Erythroblast (primary cell): ENCODE results near the gene LACTBL1.
"Not testable (repeated sequence)": the region's sequence is repeated elsewhere in the genome, so short reads cannot be mapped to it uniquely, and the experiment has no call there.

Experiments
- DNase-seq, 2 experiments: peaks; one replicate each; lab custom pipeline; 2025; lab: John Stamatoyannopoulos, UW
- GATA1 ChIP-seq: IDR thresholded peaks from 2 replicates; pipeline ENCODE4 v1.6.1; 2011; ENCODE audit warnings: low read depth, mild to moderate bottlenecking, control low read depth, low read length, moderate library complexity
- POLR2A ChIP-seq: IDR thresholded peaks from 2 replicates; pipeline ENCODE4 v1.6.1; 2011; ENCODE audit warnings: mild to moderate bottlenecking, low read length

The LACTBL1 gene

DNA sequence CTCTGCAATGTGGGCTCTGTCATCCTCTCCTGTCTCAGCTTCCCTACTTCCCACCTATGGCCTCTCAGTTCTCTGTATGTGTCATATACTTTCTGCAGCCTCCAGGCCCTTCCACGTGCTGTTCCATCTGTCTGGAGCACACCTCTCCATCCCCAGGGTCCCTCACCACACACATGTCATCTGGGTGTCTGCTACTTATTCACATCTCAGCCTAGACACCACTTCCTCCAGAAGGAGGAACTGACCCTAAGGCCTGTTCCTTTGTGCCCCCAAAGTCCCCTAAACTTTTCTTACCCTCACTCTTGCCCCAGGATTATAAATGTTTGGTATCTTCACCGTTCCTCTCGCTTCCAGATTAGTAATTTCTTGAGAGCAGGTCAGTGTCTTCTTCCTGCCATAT, 10.1 kb downstream of the LACTBL1 start:
- DNase-seq, result no peak
- TF ChIP-seq POLR2A, result no peak
- no peak for TF ChIP-seq GATA1

DNA sequence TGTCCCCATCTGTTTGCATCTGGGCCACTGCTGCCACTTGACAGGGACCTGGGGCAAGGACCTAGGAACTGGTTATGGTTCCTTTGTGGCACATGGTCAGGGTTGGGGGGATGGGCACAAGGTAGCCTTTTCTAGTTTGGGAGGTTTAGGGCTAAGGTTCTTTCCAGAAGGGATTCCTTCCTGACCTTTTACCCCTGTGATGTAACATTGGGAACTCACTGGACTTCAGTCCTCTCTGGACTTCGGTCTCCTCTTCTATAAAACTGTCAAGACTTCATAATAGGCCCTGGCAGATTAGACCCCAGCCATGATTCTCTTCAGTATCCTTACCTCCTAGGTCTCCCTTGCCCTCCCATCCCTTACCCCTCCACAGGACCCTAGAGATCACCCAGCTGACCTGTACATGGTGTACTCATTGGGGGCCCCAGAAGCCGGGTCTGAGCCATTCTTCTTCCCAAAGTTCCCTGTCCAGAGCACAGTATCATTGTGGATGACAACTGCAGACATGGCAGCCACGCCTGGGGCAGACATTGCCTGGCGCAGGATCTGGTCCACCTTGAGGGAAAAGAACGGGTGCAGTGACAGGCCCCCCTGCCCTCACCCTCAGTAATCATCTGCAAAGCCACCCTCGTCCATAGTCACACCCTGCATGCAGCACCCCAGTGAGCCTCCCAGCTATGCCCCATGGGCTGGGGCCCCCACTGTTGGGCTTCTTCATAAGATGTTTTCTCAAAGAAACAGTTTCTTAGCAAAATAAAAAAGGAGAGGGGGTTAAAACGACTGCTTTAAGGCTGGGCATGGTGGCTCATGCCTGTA, 12.9 kb downstream of the LACTBL1 start:
- no peak for TF ChIP-seq GATA1
- TF ChIP-seq POLR2A, result no peak
- no peak for DNase-seq

DNA sequence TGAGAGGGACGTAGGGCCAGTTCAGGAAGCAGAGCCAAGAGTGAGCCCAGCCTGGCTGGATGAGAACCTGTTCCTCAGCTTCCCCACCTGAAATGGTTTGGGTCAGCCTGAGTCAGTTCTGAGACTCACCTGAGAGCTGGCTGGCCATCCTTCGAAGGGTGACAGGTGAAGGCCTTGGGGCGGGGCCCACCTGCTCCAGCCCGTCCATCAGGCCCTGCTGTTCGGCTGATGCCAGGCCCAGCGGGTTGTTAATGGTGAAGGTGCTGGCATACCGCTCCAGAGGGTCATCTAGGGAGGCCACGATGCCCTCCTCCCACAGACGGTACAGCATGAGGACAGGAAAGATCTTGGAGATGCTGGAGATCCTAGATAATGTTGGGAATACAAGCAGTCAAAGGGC, 14.1 kb downstream of the LACTBL1 start:
- no peak for TF ChIP-seq POLR2A
- TF ChIP-seq GATA1, result no peak
- DNase-seq, result no peak

DNA sequence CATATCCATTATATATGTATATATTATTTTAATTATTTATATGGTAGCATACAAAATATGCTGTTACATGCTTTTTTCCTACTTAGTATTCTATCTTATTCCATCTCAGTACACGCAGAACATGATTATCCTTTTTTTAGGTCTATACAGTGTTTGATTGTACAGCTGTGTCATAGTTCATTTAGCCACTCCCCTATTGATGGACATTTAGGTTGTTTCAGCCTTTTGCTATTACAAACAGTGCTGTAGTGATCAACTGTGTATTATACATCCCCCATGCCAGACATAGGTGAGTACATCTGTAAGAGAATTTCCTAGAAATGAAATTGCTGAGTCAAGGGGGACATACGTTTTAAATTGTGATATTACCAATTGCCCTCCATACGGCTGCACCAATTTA, 15.6 kb downstream of the LACTBL1 start:
- TF ChIP-seq GATA1 (no peak), POLR2A (no peak)
- no peak for DNase-seq

DNA sequence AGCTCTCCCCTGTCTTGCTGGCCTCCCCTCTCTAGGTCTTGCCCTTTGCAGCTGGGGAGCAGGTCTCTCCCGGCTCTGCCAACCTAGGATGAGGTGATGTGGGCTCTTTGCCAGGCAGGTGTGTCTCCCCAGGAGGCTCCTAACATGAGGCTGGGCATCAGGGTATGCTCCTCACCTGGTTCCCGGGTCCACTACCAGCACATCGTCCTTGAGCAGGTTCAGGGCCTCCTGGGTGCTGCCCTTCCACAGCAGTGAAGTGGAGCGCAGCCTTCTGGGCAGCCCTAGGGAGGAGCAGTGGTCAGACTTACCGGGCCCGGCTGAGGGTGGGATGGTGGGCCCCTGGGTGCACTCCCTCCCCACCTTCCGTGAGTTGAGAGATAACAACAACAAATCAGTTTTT, 17.5 kb downstream of the LACTBL1 start:
- no peak for TF ChIP-seq GATA1
- TF ChIP-seq POLR2A, result no peak
- DNase-seq, result no peak

DNA sequence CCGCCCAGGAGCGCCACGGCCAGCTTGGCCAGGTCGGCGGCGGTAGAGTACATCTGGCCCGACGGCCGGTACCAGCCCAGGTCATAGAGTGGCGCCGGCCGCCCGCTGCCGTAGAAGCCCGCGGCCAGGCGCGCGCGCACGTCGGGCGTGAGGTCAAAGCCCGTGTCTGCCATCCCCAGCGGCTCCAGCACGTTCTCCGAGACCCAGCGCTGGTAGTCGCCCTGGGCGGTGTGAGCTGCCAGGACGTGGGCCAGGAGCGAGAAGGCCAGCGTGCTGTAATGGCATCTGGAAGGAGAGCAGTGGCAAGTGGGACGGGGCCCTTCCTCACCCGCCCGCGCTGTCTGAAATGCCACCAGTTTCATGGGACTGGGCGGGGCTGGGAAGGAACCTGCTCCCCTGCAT, 18.9 kb downstream of the LACTBL1 start:
- DNase-seq, result no peak
- TF ChIP-seq POLR2A (no peak), GATA1 (no peak)

DNA sequence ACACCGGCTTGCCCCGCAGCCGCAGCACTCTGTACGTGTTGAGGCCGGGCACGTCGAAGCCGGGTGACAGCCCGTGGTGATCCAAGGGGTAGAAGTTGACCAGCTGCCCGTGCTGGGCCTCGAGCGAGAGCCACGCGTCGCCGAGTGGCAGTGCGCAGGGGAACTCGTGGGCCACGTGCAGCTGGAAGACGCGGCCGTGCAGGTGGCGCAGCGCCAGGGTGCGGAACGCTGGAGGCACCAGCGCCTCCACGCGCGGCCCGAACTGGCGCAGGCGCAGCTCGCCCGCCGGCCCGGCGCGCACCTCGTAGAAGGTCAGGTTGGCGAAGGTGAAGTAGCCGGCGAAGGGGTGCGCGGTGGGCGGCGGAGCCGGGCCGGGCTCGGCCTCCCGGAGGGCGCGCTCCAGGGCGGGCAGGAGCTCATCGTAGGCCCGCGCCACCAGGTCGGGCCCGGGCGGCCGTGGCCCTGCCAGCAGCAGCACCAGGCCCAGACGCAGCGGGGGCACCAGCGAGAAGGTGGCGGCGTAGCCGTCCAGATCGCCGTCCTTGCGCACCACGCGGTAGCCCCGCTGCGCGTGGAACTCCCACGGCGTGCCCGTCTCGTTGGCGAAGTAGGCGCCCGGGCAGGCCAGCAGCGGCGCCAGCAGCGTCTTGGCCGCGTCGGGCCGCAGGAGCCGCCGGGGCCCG, 19.5 kb downstream of the LACTBL1 start:
- TF ChIP-seq POLR2A (no peak), GATA1 (no peak)
- no peak for DNase-seq

DNA sequence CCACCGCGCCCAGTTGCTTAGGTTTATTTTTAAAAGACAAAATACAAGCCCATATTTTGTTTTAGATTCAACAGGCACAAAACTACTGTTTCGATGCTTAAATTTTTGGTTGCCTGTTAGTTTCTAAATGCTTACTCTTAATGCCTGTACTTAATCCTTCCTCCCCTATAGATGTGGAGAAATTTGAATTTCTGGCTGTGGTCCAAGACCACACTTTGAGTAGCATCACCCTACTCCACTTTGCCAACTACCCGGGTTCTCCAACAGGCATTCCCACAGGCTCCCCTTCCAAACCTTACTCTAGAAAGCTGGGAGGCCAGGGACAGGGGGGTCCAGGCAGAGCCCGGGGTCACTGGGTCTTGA, 20.0 kb downstream of the LACTBL1 start:
- TF ChIP-seq GATA1 (no peak), POLR2A (no peak)
- DNase-seq, result no peak

DNA sequence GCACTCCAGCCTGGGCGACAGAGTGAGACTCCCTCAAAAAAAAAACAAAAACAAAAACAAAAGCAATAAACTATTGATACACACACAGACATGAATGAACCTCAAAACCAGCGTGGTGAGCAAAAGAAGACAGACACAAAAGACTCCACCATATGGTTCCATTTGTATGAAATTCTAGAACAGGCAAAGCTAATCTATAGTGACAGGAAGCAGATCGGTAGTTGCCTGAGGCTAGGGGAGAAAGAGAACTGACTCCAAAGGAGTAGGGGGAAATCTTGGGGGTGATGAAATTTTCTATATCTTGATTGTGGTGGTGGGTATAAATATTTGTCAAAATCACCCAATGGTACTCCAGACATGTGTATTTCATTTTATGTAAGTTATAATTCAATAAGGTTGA, 20.9 kb downstream of the LACTBL1 start:
- no peak for DNase-seq
- TF ChIP-seq GATA1 (no peak), POLR2A (no peak)

DNA sequence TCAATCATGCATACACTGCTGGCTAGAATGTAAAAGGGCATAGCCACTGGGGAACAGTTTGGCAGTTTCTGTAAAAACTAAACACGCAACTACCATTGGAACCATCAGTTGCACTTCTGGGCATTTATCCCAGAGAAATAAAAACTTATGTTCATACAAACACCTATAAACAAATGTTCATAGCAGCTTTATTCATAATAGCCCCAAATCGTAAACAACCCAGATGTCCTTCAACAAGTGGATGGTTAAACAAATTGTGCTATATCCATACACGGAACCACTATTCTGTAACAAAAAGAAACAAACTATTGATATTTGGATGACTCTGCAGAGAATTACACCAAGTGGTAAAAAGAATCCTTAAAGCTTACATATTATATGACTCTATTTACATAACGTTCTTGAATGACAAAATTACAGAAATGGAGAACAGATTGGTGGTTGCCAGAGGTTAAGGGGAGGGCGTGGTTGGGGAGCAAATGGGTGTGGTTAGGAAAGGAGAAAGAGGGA, 22.8 kb downstream of the LACTBL1 start:
- no peak for TF ChIP-seq POLR2A
- TF ChIP-seq GATA1, result no peak
- DNase-seq, result no peak

DNA sequence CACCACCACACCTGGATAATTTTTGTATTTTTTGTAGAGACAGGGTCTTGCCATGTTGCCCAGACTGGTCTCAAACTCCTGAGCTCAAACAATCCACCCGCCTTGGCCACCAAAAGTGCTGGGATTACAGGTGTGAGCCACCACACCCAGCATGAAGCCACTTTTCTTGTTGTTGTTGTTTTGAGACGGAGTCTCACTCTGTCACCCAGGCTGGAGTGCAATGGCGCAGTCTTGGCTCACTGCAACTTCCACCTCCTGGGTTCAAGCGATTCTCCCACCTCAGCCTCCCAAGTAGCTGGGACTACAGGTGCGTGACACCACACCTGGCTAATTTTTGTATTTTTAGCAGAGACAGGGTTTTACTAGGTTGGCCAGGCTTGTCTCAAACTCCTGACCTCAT, 27.5 kb downstream of the LACTBL1 start:
- DNase-seq, result not testable (repeated sequence)

DNA sequence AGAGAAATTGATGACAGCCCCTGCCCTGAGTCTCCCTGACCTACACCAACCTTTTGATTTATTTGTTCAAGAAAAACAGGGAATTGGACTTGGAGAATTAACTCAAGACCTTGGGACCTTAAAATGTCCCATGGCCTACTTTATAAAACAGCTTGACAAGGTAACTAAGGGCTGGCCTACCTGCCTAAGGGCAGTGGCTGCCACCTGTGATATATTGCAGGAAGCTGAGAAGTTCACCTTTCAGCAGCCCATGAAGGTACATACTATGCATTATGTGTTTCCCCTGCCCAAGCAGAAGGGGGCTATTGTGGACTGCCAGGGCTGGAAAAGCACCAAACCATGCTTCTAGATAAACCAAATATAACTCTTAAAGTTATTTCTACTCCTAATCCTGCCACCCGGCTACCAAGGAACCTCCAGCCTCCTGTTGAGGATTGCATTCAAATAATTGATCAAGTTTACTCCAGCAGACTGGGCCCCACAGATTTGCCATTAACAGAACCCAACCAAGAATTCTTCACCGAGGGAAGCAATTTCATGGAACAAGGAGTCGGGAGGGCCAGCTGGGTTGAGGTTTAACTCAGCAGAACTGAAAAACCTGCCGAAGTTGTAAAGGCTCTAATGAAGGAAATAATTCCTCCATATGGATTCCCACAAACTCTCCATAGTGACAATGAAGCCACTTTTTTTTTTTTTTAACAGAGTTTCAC, 28.2 kb downstream of the LACTBL1 start:
- no peak for TF ChIP-seq GATA1
- no peak for TF ChIP-seq POLR2A

DNA sequence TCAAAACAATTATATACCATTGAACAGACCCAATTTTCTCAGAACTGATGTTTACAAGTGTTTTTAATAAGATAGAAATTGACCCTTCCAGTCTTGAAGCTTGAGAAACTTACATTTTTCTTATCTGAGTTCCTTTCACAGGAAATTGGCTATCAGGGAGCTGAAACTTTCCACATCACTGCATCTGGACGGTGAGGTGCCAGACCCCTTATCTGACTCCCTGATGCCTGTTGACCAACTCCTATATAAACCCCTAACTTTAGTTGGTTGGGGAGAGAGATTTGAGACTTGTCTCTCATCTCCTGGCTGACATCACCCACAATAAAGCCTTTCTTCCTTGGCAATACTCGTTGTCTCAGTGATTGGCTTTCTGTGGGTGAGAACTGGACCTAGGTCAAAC, 31.4 kb downstream of the LACTBL1 start:
- DNase-seq, result no peak
- TF ChIP-seq GATA1, result no peak
- TF ChIP-seq POLR2A, result no peak

More for the DNA sequence above, 28.2 kb downstream of the LACTBL1 start:
- DNase-seq, result no peak

DNA sequence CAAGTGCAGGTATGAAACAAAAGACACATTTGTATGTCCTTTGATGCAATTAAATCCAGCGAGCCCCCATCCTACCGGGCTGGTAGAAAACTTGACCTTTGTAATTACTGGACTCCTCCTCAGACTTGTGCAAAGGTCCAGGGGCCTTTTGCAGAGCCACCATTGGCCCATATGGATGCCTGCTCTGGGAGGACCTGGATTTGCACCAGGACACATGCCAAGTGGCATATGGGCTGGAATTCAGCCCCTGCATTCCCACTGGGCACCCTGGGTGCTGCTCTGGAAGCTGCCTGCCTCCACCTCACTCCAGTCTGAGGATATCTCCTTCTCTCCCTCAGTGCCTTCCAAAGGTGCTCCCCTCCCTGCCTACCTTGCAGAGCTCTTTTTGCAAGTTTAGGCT, 36.0 kb downstream of the LACTBL1 start:
- no peak for DNase-seq
- TF ChIP-seq GATA1, result no peak
